Breast epithelium (tissue), 3 donors: ENCODE measurements around the gene HASPIN.

Source experiments
- CTCF ChIP-seq, 3 donors: fragments of 450-650 bp; IDR thresholded peaks; one replicate each; pipeline ENCODE4 v1.5.1; 2016 to 2017; ENCODE audit warnings: antibody characterized with exemption in 3 of 3, mild to moderate bottlenecking in 3 of 3, moderate library complexity in 3 of 3
- POLR2A ChIP-seq: fragments of 450-650 bp; IDR thresholded peaks from one replicate; pipeline ENCODE4 v1.6.1; 2016; ENCODE audit warnings: antibody characterized with exemption, mild to moderate bottlenecking, moderate library complexity
- POLR2AphosphoS5 ChIP-seq, 3 donors: sonication (generic); formaldehyde crosslinking; IDR thresholded peaks; one replicate each; pipeline ENCODE4 v1.6.1; 2017; ENCODE audit warnings: antibody characterized with exemption in 3 of 3

GRCh38 chr17:3693829-3694231 is 29.9 kb upstream of the HASPIN start:
- TF ChIP-seq CTCF (IDR thresholded peaks at IDR 0.05) (no peak), POLR2A (no peak), POLR2AphosphoS5 (IDR thresholded peaks at IDR 0.05) (no peak)
